ENCODE measurements around the gene RPS25.
"Not testable (repeated sequence)": the region's sequence is repeated elsewhere in the genome, so short reads cannot be mapped to it uniquely, and the experiment has no call there.

DNA sequence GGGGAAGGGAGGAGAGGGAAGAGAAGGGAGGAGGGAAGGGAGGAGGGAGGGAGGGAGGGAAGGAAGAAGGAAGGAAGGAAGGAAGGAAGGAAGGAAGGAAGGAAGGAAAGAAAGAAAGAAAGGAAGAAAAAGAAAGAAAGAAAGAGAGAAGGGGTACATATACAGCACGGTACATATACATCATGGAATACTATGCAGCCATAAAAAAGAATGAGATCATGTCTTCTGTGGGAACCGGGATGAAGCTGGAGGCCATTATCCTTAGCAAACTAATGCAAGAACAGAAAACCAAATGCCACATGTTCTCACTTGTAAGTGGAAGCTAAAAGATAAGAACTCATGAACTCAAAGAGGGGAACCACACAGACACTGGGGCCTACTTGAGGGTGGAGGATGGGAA lies 48.6 kb downstream of the RPS25 start:
- TF ChIP-seq, protein P1, sequence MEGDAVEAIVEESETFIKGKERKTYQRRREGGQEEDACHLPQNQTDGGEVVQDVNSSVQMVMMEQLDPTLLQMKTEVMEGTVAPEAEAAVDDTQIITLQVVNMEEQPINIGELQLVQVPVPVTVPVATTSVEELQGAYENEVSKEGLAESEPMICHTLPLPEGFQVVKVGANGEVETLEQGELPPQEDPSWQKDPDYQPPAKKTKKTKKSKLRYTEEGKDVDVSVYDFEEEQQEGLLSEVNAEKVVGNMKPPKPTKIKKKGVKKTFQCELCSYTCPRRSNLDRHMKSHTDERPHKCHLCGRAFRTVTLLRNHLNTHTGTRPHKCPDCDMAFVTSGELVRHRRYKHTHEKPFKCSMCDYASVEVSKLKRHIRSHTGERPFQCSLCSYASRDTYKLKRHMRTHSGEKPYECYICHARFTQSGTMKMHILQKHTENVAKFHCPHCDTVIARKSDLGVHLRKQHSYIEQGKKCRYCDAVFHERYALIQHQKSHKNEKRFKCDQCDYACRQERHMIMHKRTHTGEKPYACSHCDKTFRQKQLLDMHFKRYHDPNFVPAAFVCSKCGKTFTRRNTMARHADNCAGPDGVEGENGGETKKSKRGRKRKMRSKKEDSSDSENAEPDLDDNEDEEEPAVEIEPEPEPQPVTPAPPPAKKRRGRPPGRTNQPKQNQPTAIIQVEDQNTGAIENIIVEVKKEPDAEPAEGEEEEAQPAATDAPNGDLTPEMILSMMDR (IDR thresholded peaks at IDR 0.05), result not testable (repeated sequence)
- TF ChIP-seq POLR2A (IDR thresholded peaks at IDR 0.05), result not testable (repeated sequence)

Measured in esophagus squamous epithelium (tissue), 4 donors.